Natural killer cell (primary cell): Measurements from ENCODE around the gene FBXO31. TPM values are rescaled to one million over a fixed set of nuclear protein-coding genes. Genes with fewer than 3 reads are reported as not detected.

ENCODE experiments used
- ATAC-seq, 3 donors: fragments of 150-1000 bp in 2 of 3; fragments of 200-7000 bp in 1 of 3; cut with Tn5 transposase; 1 replicate in 1 of 3; 2 replicates in 2 of 3; pipeline ENCODE4 v1.10.0; 2021; ENCODE audit warnings: mild to moderate bottlenecking in 2 of 3, moderate library complexity in 2 of 3
- DNase-seq, 2 donors: peaks; one replicate each; pipeline versions ENCODE4 v3.0.0 to v3.0.0-alpha.2; 2013 to 2021; ENCODE audit warnings: mixed read lengths in 1 of 2
- H3K27ac ChIP-seq: one replicate; pipeline ENCODE4 v1.5.1; 2013; ENCODE audit warnings: mild to moderate bottlenecking, low read length
- H3K27me3 ChIP-seq: one replicate; pipeline ENCODE4 v1.6.1; 2013; ENCODE audit warnings: low read length; ENCODE audit not compliant: control insufficient read depth, insufficient read depth
- H3K36me3 ChIP-seq: one replicate; pipeline ENCODE4 v1.6.1; 2013; ENCODE audit warnings: low read length; ENCODE audit not compliant: control insufficient read depth, insufficient read depth
- H3K4me1 ChIP-seq: one replicate; pipeline ENCODE4 v1.6.1; 2013; ENCODE audit warnings: low read length; ENCODE audit not compliant: control insufficient read depth, insufficient read depth
- H3K4me3 ChIP-seq: one replicate; pipeline ENCODE4 v1.5.1; 2013; ENCODE audit warnings: low read length
- H3K9me3 ChIP-seq: one replicate; pipeline ENCODE4 v1.6.1; 2013; ENCODE audit warnings: low read length; ENCODE audit not compliant: control insufficient read depth, insufficient read depth
- H3K27ac Mint-ChIP-seq, 2 donors: one replicate each; pipeline ENCODE4 v1.8.0; 2022; ENCODE audit warnings: mild to moderate bottlenecking in 2 of 2, mixed read lengths in 2 of 2, moderate library complexity in 1 of 2
- H3K27me3 Mint-ChIP-seq, 2 donors: one replicate each; pipeline ENCODE4 v1.8.0; 2022; ENCODE audit warnings: low read depth in 2 of 2, mixed read lengths in 2 of 2
- H3K36me3 Mint-ChIP-seq: one replicate; pipeline ENCODE4 v1.8.0; 2022; ENCODE audit warnings: mixed read lengths
- H3K4me1 Mint-ChIP-seq, 2 donors: one replicate each; pipeline ENCODE4 v1.8.0; 2022; ENCODE audit warnings: mixed read lengths in 2 of 2
- H3K4me3 Mint-ChIP-seq: one replicate; pipeline ENCODE4 v1.8.0; 2022; ENCODE audit warnings: mild to moderate bottlenecking, moderate library complexity, mixed read lengths
- H3K9me3 Mint-ChIP-seq, 2 donors: one replicate each; pipeline ENCODE4 v1.8.0; 2022; ENCODE audit warnings: mixed read lengths in 2 of 2
- WGBS: methylation state at CpG from one replicate; pipeline ENCODE4 v1.1.7; 2013; ENCODE audit warnings: missing lambda C conversion rate; ENCODE audit not compliant: insufficient coverage; 5-methylcytosine and 5-hydroxymethylcytosine counted together
- intact Hi-C: fragments of 100-400 bp; cut with micrococcal nuclease; formaldehyde crosslinking; loops from one replicate; pipeline ENCODE4 v1.14.2; 2022
- total RNA-seq, 4 donors: library from RNA; stranded (reverse); fragments of 120-200 nt in 1 of 4; gene quantifications; one replicate each; pipeline versions ENCODE4 v1.2.3 to v1.2.4, GENCODE V29; 2013 to 2022
- TF ChIP-seq, protein P1 (sequence below): fragments of 200-600 bp; IDR thresholded peaks from one replicate; pipeline ENCODE4 v1.8.0; 2022; ENCODE audit warnings: antibody characterized with exemption

Gene FBXO31
- total RNA-seq, 3 donors from 2014 or later (not counting 1 experiment from before 2014, with no cell fraction given): 32.2 to 47.2 (median 37.6) TPM

DNA sequence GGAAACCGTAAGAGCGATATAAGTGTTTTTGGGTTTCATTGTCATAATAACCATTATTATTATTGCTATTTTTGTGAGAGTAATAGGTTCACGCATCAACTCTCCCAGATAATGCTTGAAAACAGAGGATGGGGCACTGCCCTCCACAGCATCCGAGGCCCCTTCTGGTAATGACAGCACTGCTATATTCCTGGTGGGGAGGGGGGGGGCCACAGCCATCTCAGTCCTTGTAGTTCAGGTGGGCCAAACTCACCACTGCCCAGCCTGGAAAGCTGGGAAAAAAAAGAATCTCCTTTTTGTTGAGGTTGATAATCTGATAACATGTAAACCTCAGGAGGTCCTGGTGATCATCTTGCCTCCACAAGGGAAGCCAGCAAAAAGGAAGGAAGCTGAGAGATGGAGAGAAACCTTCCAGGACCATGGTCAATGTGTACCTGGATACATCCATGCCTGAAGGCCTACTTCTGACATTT lies 67.1 kb downstream of the FBXO31 start:
- TF ChIP-seq, protein P1, sequence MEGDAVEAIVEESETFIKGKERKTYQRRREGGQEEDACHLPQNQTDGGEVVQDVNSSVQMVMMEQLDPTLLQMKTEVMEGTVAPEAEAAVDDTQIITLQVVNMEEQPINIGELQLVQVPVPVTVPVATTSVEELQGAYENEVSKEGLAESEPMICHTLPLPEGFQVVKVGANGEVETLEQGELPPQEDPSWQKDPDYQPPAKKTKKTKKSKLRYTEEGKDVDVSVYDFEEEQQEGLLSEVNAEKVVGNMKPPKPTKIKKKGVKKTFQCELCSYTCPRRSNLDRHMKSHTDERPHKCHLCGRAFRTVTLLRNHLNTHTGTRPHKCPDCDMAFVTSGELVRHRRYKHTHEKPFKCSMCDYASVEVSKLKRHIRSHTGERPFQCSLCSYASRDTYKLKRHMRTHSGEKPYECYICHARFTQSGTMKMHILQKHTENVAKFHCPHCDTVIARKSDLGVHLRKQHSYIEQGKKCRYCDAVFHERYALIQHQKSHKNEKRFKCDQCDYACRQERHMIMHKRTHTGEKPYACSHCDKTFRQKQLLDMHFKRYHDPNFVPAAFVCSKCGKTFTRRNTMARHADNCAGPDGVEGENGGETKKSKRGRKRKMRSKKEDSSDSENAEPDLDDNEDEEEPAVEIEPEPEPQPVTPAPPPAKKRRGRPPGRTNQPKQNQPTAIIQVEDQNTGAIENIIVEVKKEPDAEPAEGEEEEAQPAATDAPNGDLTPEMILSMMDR: no peak
- no peaks in the 10 kb centered on the region for H3K9me3 ChIP-seq
- ATAC-seq (no peak), DNase-seq (no peak)
- H3K36me3 ChIP-seq: no peaks in the 10 kb centered on the region
- Mint-ChIP-seq H3K27ac (peak overlapping the region; percentile 91 to 97), H3K36me3 (no peaks in the 10 kb centered on the region), H3K27me3 (no peaks in the 10 kb centered on the region), H3K4me1 (peaks cover 18 to 20% of the 10 kb centered on the region in 2 donors), H3K4me3 (peak overlapping the region; percentile 97), H3K9me3 (no peaks in the 10 kb centered on the region)
- no peaks in the 10 kb centered on the region for H3K27me3 ChIP-seq
- H3K4me3 ChIP-seq: peak overlapping the region; percentile 95
- H3K27ac ChIP-seq: peak overlapping the region; percentile 76
- WGBS: 100% methylated on average over 1 of the region's 4 CpGs
- intact Hi-C loops: loop anchor here (2.0 to 5.0 kb wide), 2 partner anchors 72 to 321 kb away; no protein-coding TSS in a partner anchor
- peaks cover 13% of the 10 kb centered on the region for H3K4me1 ChIP-seq

DNA sequence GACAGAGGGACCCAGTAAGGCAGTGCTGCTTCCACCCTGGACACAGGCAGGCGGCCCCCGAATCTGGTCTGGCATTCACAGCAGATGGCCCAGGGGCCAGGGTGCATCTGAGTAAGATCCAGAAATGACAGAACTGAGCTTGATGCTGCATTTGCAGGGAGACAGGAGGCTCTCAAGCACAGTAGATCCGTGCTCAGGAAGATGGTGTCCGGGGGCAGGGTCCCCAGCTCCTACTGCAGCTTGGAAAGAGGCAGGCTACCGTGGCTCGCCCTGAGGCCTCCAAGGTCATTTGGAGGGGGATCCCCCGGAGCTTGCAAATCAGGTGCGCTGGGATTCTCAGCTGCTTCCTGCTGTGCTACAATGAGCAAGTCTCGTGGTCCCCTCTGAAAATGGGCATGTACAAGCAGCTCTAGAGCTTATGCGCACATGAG lies 68.6 kb downstream of the FBXO31 start:
- Mint-ChIP-seq H3K4me3 (no peak overlapping the region), H3K36me3 (no peaks in the 10 kb centered on the region), H3K27me3 (no peaks in the 10 kb centered on the region), H3K27ac (no peak overlapping the region), H3K9me3 (no peaks in the 10 kb centered on the region), H3K4me1 (peaks cover 18 to 20% of the 10 kb centered on the region in 2 donors)
- intact Hi-C loops: loop anchor here (5.0 kb wide), 1 partner anchor 322 kb away; no protein-coding TSS in a partner anchor
- Histone ChIP-seq H3K9me3 (no peaks in the 10 kb centered on the region), H3K27me3 (no peaks in the 10 kb centered on the region), H3K36me3 (no peaks in the 10 kb centered on the region), H3K4me1 (peaks cover 13% of the 10 kb centered on the region), H3K27ac (no peak overlapping the region), H3K4me3 (no peak overlapping the region)
- ATAC-seq: no peak
- 94% methylated on average over 10 of the region's 10 CpGs for WGBS
- TF ChIP-seq, protein P1: no peak
- no peak for DNase-seq

DNA sequence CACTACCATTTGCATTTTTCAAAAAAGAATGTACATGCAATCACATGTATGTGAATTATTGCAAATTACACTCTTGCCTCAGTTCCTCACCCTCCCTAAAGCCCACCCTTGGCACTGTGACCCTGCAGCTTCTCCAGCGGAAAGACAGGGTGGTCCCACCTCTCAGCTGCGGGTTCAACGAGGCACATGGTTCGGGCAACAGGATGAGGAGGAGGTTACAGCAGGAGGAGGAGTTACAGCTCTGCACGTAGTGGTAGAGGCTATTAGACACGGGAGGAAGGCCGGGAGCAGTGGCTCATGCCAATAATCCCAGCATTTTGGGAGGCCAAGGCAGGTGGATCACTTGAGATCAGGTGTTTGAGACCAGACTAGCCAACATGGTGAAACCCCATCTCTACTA lies 71.6 kb downstream of the FBXO31 start:
- H3K9me3 Mint-ChIP-seq: no peaks in the 10 kb centered on the region
- Histone ChIP-seq H3K4me1 (peaks cover 3% of the 10 kb centered on the region), H3K9me3 (no peaks in the 10 kb centered on the region), H3K27me3 (no peaks in the 10 kb centered on the region), H3K27ac (no peak overlapping the region), H3K4me3 (no peak overlapping the region), H3K36me3 (no peaks in the 10 kb centered on the region)
- TF ChIP-seq, protein P1: no peak
- H3K4me1 Mint-ChIP-seq: peaks cover 0 to under 1% of the 10 kb centered on the region in 2 donors
- 98% methylated on average over 6 of the region's 7 CpGs for WGBS
- no peak overlapping the region for H3K27ac Mint-ChIP-seq
- H3K27me3 Mint-ChIP-seq: no peaks in the 10 kb centered on the region
- DNase-seq (no peak), ATAC-seq (no peak)
- no peak overlapping the region for H3K4me3 Mint-ChIP-seq
- intact Hi-C loops: no loop called here
- no peaks in the 10 kb centered on the region for H3K36me3 Mint-ChIP-seq

DNA sequence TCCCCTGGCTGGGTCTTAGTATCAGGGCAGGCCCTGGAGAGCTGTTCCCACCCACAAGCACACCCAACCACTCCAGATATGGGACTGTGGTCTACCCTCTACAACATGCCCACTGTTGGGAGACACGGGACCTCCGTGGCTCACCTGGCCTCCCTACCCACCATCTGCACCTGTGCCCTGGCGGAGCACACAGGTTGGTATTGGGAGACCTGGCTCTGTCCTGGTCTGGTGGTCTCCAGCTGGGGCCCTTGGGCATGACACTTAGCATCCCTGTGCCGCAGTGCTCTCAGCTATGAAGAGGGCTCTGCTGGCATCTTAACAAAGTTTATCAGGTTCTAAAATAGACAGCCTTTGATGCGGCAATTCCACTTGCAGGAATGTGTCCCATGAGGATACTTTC lies 72.2 kb downstream of the FBXO31 start:
- H3K27me3 Mint-ChIP-seq: no peaks in the 10 kb centered on the region
- intact Hi-C loops: no loop called here
- H3K27me3 ChIP-seq: no peaks in the 10 kb centered on the region
- H3K27ac ChIP-seq: no peak overlapping the region
- H3K4me3 ChIP-seq: no peak overlapping the region
- WGBS: 95% methylated on average over 5 of the region's 5 CpGs
- no peaks in the 10 kb centered on the region for H3K9me3 ChIP-seq
- TF ChIP-seq, protein P1: no peak
- no peaks in the 10 kb centered on the region for H3K4me1 Mint-ChIP-seq
- no peaks in the 10 kb centered on the region for H3K36me3 Mint-ChIP-seq
- no peak for ATAC-seq
- no peak overlapping the region for H3K27ac Mint-ChIP-seq
- H3K4me1 ChIP-seq: peaks cover under 1% of the 10 kb centered on the region
- DNase-seq: no peak
- no peaks in the 10 kb centered on the region for H3K9me3 Mint-ChIP-seq
- no peak overlapping the region for H3K4me3 Mint-ChIP-seq
- H3K36me3 ChIP-seq: no peaks in the 10 kb centered on the region
